Endothelial cell of umbilical vein (primary cell): ENCODE data around the gene ACSF3. TPM values are rescaled to one million over a fixed set of nuclear protein-coding genes. Genes with fewer than 3 reads are reported as not detected.

ENCODE experiments used
- BruUV-seq: library from RNA; stranded (reverse); fragments of 400-500 nt; replicated peaks from 2 replicates; lab custom pipeline; 2021; lab: Mats Ljungman, UMichigan
- CTCF ChIA-PET: fragments of 300-600, 350-600 bp; sonication (Branson Sonifier 250); formaldehyde crosslinking; loops from one replicate; lab custom pipeline; 2021; ENCODE audit warnings: antibody characterized with exemption, inconsistent platforms; lab: Charles Lee
- POLR2A ChIA-PET: fragments of 300-600, 350-600 bp; sonication (Branson Sonifier 250); formaldehyde crosslinking; loops from one replicate; lab custom pipeline; 2021; ENCODE audit warnings: antibody characterized with exemption, inconsistent platforms; lab: Charles Lee
- DNase-seq: peaks from one replicate; pipeline ENCODE4 v3.0.0-alpha.2; 2011; ENCODE audit warnings: low read depth, low spot score
- FAIRE-seq: peaks from 2 replicates; lab custom pipeline; 2011; peaks lifted over from hg19 to GRCh38; lab: Jason Lieb, UNC
- H2AFZ ChIP-seq: 2 replicates; pipeline ENCODE4 v1.6.0; 2012; ENCODE audit warnings: low read depth, low read length, control low read depth, inconsistent platforms
- H3K27ac ChIP-seq: 2 replicates; pipeline ENCODE4 v1.5.1; 2011; ENCODE audit warnings: low read depth, mild to moderate bottlenecking, control low read depth, low read length, moderate library complexity; ENCODE audit not compliant: insufficient read depth
- H3K27me3 ChIP-seq, 2 experiments: 2 replicates each; pipeline versions ENCODE4 v1.6.0 to v1.6.1; 2011; ENCODE audit warnings: low read length in 2 of 2, mixed read lengths in 1 of 2; ENCODE audit not compliant: control insufficient read depth in 2 of 2, insufficient read depth in 2 of 2
- H3K36me3 ChIP-seq, 2 experiments: 2 replicates in 1 of 2; 3 replicates in 1 of 2; pipeline ENCODE4 v1.5.1; 2011; ENCODE audit warnings: low read length in 2 of 2, mild to moderate bottlenecking in 1 of 2, moderate library complexity in 1 of 2; ENCODE audit not compliant: control insufficient read depth in 2 of 2, insufficient read depth in 2 of 2; ENCODE audit errors: extremely low read depth in 1 of 2
- H3K4me1 ChIP-seq: 3 replicates; pipeline ENCODE4 v1.5.1; 2011; ENCODE audit warnings: mild to moderate bottlenecking, low read length; ENCODE audit not compliant: control insufficient read depth, insufficient read depth; ENCODE audit errors: extremely low read depth
- H3K4me2 ChIP-seq: 2 replicates; pipeline ENCODE4 v1.6.1; 2011; ENCODE audit warnings: low read length, control low read depth, mixed read lengths; ENCODE audit not compliant: insufficient read depth
- H3K4me3 ChIP-seq, 3 experiments: fragments of 200-600 bp in 1 of 3; sonication (generic), shearing (Covaris generic) in 1 of 3; replicated peaks in 1 of 3; 2 replicates each; pipeline ENCODE4 v1.5.1; 2011 to 2016; ENCODE audit warnings: control low read depth in 3 of 3, low read length in 3 of 3, mild to moderate bottlenecking in 2 of 3, inconsistent platforms in 1 of 3, low read depth in 1 of 3, moderate library complexity in 1 of 3; ENCODE audit not compliant: insufficient read depth in 1 of 3
- H3K79me2 ChIP-seq: 2 replicates; pipeline ENCODE4 v1.6.0; 2012; ENCODE audit warnings: low read length, inconsistent platforms; ENCODE audit not compliant: control insufficient read depth, insufficient read depth
- H3K9ac ChIP-seq: replicated peaks from 2 replicates; pipeline ENCODE3; 2011; ENCODE audit warnings: low read length, control low read depth; ENCODE audit not compliant: insufficient read depth; ENCODE audit errors: extremely low read depth
- H3K9me1 ChIP-seq: replicated peaks from 3 replicates; pipeline ENCODE4 v1.6.0; 2011; ENCODE audit warnings: mild to moderate bottlenecking, low read length; ENCODE audit not compliant: control insufficient read depth, insufficient read depth; ENCODE audit errors: extremely low read depth
- H3K9me3 ChIP-seq: replicated peaks from 2 replicates; pipeline ENCODE4 v1.5.1; 2012; ENCODE audit warnings: low read length, inconsistent platforms; ENCODE audit not compliant: control insufficient read depth, insufficient read depth
- H4K20me1 ChIP-seq: replicated peaks from 2 replicates; pipeline ENCODE3; 2011; ENCODE audit warnings: mild to moderate bottlenecking, low read length; ENCODE audit not compliant: control insufficient read depth, insufficient read depth; ENCODE audit errors: extremely low read depth
- EZH2 ChIP-seq: IDR thresholded peaks from 2 replicates; pipeline ENCODE4 v1.6.1; 2012; ENCODE audit warnings: borderline replicate concordance, low read depth, mild to moderate bottlenecking, moderate library complexity, low read length, inconsistent platforms; ENCODE audit not compliant: severe bottlenecking
- FOS ChIP-seq: IDR thresholded peaks from 2 replicates; pipeline ENCODE4 v1.6.1; 2011; ENCODE audit warnings: mild to moderate bottlenecking, low read length, moderate library complexity, borderline replicate concordance; ENCODE audit not compliant: insufficient read depth
- GATA2 ChIP-seq: IDR thresholded peaks from 2 replicates; pipeline ENCODE4 v1.7.0; 2011; ENCODE audit warnings: low read depth, mild to moderate bottlenecking, moderate library complexity, mixed read lengths, low read length; ENCODE audit not compliant: insufficient read length, insufficient read depth
- JUN ChIP-seq: IDR thresholded peaks from 2 replicates; pipeline ENCODE4 v1.6.1; 2011; ENCODE audit warnings: borderline replicate concordance, low read depth; ENCODE audit not compliant: insufficient read length, insufficient read depth
- MAX ChIP-seq: IDR thresholded peaks from 2 replicates; pipeline ENCODE4 v1.6.1; 2011; ENCODE audit not compliant: insufficient read depth, insufficient read length
- MYC ChIP-seq: IDR thresholded peaks from one replicate; pipeline ENCODE4 v1.6.1; 2011; ENCODE audit warnings: mild to moderate bottlenecking, low read depth, low read length
- POLR2A ChIP-seq: IDR thresholded peaks from 2 replicates; pipeline ENCODE4 v1.6.1; 2012; ENCODE audit warnings: low read depth, mild to moderate bottlenecking, control low read depth, low read length
- POLR2AphosphoS5 ChIP-seq: IDR thresholded peaks from 2 replicates; pipeline ENCODE4 v1.6.1; 2012; ENCODE audit warnings: low read depth, mild to moderate bottlenecking, control low read depth, low read length, moderate library complexity; ENCODE audit not compliant: insufficient read depth
- dilution Hi-C: fragments of 300-500 bp; cut with MboI; formaldehyde crosslinking; loops from one replicate; pipeline ENCODE4 v1.15.0; 2019; ENCODE audit warnings: low sequenced_read_pairs; ENCODE audit not compliant: extremely low pct_ligation_motif_present
- intact Hi-C: fragments of 100-400 bp; cut with micrococcal nuclease; formaldehyde crosslinking; loops from one replicate; pipeline ENCODE4 v1.10.0; 2022
- polyA plus RNA-seq, 4 experiments: library from polyadenylated mRNA; depleted of rRNA in 3 of 4; stranded (reverse) in 3 of 4; unstranded in 1 of 4; fragments of >200 nt; gene quantifications; 2 replicates each; pipeline versions ENCODE4 v1.2.1 to v1.2.3, GENCODE V29; 2011 to 2012; ENCODE audit warnings: missing spikeins in 1 of 4
- total RNA-seq: library from RNA; stranded (reverse); gene quantifications from 2 replicates; pipeline ENCODE4 v1.2.3, GENCODE V29; 2021
- TF ChIP-seq, protein P1 (sequence below), 2 donors: IDR thresholded peaks; 1 replicate in 1 of 2; 2 replicates in 1 of 2; pipeline ENCODE4 v1.5.1; 2011; ENCODE audit warnings: low read length in 2 of 2, mild to moderate bottlenecking in 2 of 2, moderate library complexity in 2 of 2, control low read depth in 1 of 2, inconsistent platforms in 1 of 2, low read depth in 1 of 2; ENCODE audit not compliant: insufficient read depth in 1 of 2; ENCODE audit errors: extremely low read depth in 1 of 2

Gene ACSF3
- total and polyA plus RNA-seq, 2 donors (not counting 3 experiments of a cell fraction or from before 2014, with no cell fraction given) = 18.6 to 33.2 TPM

GRCh38 chr16:89152831-89153700 lies 59.4 kb downstream of the ACSF3 start:
- FAIRE-seq (no peak), DNase-seq (no peak)
- CTCF ChIA-PET = no interaction called here
- dilution Hi-C loops (no loop called here), intact Hi-C loops (no loop called here)
- Histone ChIP-seq H3K36me3 (peaks cover 0 to 2% of the 10 kb centered on the region in 2 experiments), H2AFZ (no peak overlapping the region), H3K9me1 (no peaks in the 10 kb centered on the region), H3K4me1 (no peaks in the 10 kb centered on the region), H4K20me1 (no peaks in the 10 kb centered on the region), H3K9ac (no peak overlapping the region), H3K27ac (no peak overlapping the region), H3K4me3 (no peak overlapping the region), H3K27me3 (no peaks in the 10 kb centered on the region), H3K9me3 (no peaks in the 10 kb centered on the region), H3K4me2 (no peak overlapping the region), H3K79me2 (no peaks in the 10 kb centered on the region)
- no TSS peak for BruUV-seq
- POLR2A ChIA-PET = no interaction called here
- no peak for TF ChIP-seq EZH2
- no peak for TF ChIP-seq POLR2A
- TF ChIP-seq, protein P1, sequence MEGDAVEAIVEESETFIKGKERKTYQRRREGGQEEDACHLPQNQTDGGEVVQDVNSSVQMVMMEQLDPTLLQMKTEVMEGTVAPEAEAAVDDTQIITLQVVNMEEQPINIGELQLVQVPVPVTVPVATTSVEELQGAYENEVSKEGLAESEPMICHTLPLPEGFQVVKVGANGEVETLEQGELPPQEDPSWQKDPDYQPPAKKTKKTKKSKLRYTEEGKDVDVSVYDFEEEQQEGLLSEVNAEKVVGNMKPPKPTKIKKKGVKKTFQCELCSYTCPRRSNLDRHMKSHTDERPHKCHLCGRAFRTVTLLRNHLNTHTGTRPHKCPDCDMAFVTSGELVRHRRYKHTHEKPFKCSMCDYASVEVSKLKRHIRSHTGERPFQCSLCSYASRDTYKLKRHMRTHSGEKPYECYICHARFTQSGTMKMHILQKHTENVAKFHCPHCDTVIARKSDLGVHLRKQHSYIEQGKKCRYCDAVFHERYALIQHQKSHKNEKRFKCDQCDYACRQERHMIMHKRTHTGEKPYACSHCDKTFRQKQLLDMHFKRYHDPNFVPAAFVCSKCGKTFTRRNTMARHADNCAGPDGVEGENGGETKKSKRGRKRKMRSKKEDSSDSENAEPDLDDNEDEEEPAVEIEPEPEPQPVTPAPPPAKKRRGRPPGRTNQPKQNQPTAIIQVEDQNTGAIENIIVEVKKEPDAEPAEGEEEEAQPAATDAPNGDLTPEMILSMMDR (IDR thresholded peaks at IDR 0.05; ENCODE audit: extremely low read depth in 1 of 2, insufficient read depth in 1 of 2, low read depth in 1 of 2, low read length in 2 of 2) = no peak

- no TSS peak for BruUV-seq
Observed at GRCh38 chr16:89153848-89154271, 60.2 kb downstream of the ACSF3 start.

More at GRCh38 chr16:89153848-89154271, 60.2 kb downstream of the ACSF3 start:
- H3K9me1 ChIP-seq = no peaks in the 10 kb centered on the region
- no peaks in the 10 kb centered on the region for H3K4me1 ChIP-seq
- H3K9ac ChIP-seq = no peak overlapping the region
- H3K4me3 ChIP-seq = no peak overlapping the region
- H4K20me1 ChIP-seq = no peaks in the 10 kb centered on the region
- H3K9me3 ChIP-seq = no peaks in the 10 kb centered on the region
- intact Hi-C loops (no loop called here), dilution Hi-C loops (no loop called here)
- no peak for DNase-seq
- no peak overlapping the region for H2AFZ ChIP-seq
- H3K27ac ChIP-seq = no peak overlapping the region
- H3K36me3 ChIP-seq = peaks cover 0 to 2% of the 10 kb centered on the region in 2 experiments
- H3K4me2 ChIP-seq = no peak overlapping the region
- H3K27me3 ChIP-seq = no peaks in the 10 kb centered on the region
- TF ChIP-seq FOS (no peak), MYC (no peak), POLR2AphosphoS5 (no peak), JUN (no peak), GATA2 (no peak), POLR2A (no peak), EZH2 (no peak), MAX (no peak)
- TF ChIP-seq, protein P1 (IDR thresholded peaks at IDR 0.05; ENCODE audit: extremely low read depth in 1 of 2, insufficient read depth in 1 of 2, low read depth in 1 of 2, low read length in 2 of 2) = no peak
- ChIA-PET CTCF (no interaction called here), POLR2A (no interaction called here)
- FAIRE-seq = no peak
- no peaks in the 10 kb centered on the region for H3K79me2 ChIP-seq
